Measurements from ENCODE around the gene ZNF775.

DNA sequence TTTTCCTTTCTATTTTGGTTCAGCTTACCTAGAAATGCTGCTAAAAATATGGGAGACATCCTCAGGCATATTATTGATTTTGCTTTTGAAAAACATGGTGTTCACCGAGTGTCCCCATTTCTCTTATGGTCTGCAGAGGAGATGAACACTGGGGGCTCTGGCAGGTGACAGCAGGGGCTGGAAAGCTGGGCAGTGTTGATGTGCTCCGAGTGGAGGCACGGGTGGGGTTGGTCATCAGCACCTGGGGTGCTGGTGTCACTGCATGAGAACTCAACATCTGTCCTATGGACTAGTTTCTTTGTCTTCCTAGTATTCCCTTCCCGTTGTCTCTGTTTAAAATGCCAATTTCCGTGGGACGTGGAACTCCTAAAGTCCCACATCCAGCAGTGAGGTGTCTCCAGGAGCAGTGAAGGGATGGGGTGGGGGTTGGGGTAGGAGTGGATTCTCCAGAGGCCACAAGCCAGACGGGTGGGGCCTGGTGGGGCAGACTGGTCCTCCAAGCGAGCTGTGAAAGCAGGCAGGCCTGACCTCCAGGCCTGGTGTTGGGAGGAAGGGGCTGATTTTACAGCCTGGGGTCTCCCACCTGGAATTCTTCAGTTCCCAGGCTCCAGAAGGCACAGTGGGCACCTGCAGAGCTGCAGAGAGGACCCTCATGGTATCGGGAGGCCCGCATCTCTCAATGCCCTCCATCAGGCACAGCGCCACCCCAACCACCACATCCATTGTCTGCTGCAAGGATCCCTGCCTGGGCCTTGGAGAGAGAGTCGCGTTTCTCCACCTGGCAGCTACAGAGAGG lies 24.4 kb downstream of the ZNF775 start:
- TF ChIP-seq, protein P1, sequence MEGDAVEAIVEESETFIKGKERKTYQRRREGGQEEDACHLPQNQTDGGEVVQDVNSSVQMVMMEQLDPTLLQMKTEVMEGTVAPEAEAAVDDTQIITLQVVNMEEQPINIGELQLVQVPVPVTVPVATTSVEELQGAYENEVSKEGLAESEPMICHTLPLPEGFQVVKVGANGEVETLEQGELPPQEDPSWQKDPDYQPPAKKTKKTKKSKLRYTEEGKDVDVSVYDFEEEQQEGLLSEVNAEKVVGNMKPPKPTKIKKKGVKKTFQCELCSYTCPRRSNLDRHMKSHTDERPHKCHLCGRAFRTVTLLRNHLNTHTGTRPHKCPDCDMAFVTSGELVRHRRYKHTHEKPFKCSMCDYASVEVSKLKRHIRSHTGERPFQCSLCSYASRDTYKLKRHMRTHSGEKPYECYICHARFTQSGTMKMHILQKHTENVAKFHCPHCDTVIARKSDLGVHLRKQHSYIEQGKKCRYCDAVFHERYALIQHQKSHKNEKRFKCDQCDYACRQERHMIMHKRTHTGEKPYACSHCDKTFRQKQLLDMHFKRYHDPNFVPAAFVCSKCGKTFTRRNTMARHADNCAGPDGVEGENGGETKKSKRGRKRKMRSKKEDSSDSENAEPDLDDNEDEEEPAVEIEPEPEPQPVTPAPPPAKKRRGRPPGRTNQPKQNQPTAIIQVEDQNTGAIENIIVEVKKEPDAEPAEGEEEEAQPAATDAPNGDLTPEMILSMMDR (conservative IDR thresholded peaks at IDR 0.05 in 1 of 2, IDR thresholded peaks at IDR 0.05 in 1 of 2; ENCODE audit: extremely low read depth in 1 of 2, insufficient read depth in 1 of 2, low read depth in 1 of 2, low read length in 2 of 2), result no peak
- TF ChIP-seq EZH2 (IDR thresholded peaks at IDR 0.05; ENCODE audit: borderline replicate concordance, low read length), result no peak
